ENCODE data around the gene SLC2A9. TPM values are rescaled to one million over a fixed set of nuclear protein-coding genes. Genes with fewer than 3 reads are reported as not detected.

Gene SLC2A9
- total RNA-seq, 1 donor from 2014 or later = 1.2 TPM

- Mint-ChIP-seq H3K36me3 (ENCODE audit: low read depth) (no peaks in the 10 kb centered on the region), H3K27me3 (peaks cover 6% of the 10 kb centered on the region), H3K27ac (no peak overlapping the region), H3K4me3 (no peak overlapping the region), H3K9me3 (no peaks in the 10 kb centered on the region), H3K4me1 (no peaks in the 10 kb centered on the region)
- TF ChIP-seq, protein P1, sequence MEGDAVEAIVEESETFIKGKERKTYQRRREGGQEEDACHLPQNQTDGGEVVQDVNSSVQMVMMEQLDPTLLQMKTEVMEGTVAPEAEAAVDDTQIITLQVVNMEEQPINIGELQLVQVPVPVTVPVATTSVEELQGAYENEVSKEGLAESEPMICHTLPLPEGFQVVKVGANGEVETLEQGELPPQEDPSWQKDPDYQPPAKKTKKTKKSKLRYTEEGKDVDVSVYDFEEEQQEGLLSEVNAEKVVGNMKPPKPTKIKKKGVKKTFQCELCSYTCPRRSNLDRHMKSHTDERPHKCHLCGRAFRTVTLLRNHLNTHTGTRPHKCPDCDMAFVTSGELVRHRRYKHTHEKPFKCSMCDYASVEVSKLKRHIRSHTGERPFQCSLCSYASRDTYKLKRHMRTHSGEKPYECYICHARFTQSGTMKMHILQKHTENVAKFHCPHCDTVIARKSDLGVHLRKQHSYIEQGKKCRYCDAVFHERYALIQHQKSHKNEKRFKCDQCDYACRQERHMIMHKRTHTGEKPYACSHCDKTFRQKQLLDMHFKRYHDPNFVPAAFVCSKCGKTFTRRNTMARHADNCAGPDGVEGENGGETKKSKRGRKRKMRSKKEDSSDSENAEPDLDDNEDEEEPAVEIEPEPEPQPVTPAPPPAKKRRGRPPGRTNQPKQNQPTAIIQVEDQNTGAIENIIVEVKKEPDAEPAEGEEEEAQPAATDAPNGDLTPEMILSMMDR (IDR thresholded peaks at IDR 0.05) = no peak
- CTCF ChIA-PET = no interaction called here
- ATAC-seq (ENCODE audit: low read depth) (no peak), DNase-seq (no peak)
- intact Hi-C loops (cut with micrococcal nuclease) = no loop called here
- POLR2A ChIA-PET = no interaction called here
These were observed 95.4 kb downstream of the SLC2A9 start for GRCh38 chr4:9925750-9926439.

GRCh38 chr4:9924750-9925149 is 96.5 kb downstream of the SLC2A9 start:
- Mint-ChIP-seq H3K4me1 (no peaks in the 10 kb centered on the region), H3K36me3 (ENCODE audit: low read depth) (no peaks in the 10 kb centered on the region), H3K27me3 (peaks cover 3% of the 10 kb centered on the region), H3K9me3 (no peaks in the 10 kb centered on the region), H3K4me3 (no peak overlapping the region), H3K27ac (no peak overlapping the region)
- DNase-seq = no peak
- ChIA-PET POLR2A (no interaction called here), CTCF (no interaction called here)
- no peak for ATAC-seq (ENCODE audit: low read depth)
- TF ChIP-seq, protein P1 (IDR thresholded peaks at IDR 0.05) = no peak
- intact Hi-C loops (cut with micrococcal nuclease) = no loop called here

DNA sequence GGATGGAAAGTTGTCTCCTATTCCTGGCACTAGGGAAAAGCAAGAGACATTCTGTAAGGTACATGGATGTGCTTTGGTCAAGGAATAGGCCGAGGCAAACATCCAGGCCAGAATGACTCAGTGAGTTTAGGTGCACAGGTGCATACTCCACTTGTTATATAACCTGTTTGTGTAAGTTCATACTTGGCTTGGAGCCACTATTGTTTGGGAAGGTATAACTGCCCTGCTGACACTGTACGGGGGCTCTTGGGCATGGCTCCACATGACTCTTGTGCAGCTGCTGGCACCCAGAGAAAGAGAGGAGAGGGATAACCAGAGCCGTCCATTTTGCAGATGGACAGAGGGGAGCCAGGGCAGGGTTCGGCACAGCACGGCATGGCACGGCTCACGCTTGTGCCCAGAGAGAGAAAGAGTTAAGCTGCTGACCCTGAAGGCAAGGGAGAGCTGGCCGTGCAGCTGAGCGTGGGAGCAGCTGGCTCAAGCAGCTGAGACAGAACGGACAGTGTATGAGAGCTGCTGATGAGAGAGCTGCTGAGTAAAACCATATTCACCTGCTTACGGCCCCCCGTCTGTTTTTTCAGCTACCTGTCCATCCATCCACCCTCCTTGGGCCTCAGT is 98.0 kb downstream of the SLC2A9 start:
- CTCF ChIA-PET = no interaction called here
- H3K4me1 Mint-ChIP-seq = no peaks in the 10 kb centered on the region
- POLR2A ChIA-PET = no interaction called here

DNA sequence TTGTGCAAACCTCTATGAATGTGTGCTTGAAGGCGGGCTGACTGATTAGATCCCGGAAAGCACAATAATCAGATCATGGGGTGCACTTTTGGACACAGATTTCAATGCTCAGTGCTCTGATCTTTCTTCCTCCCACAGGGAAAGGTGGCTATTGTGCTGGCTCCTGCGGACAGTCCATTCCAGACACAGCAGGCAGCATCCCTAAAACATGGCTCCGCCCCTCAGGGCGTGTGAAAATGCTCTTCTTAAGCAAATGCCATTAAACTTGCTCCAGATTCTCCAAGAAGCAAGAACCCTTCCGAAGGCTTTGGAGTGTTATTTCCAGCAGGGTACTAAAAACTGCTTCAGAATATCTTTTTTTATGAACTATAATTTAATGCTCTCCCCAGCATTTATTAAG is 100.0 kb downstream of the SLC2A9 start:
- TF ChIP-seq, protein P1 (IDR thresholded peaks at IDR 0.05) = no peak
- no peaks in the 10 kb centered on the region for H3K27me3 Mint-ChIP-seq
- no peak overlapping the region for H3K4me3 Mint-ChIP-seq
- POLR2A ChIA-PET = no interaction called here
- DNase-seq (no peak), ATAC-seq (ENCODE audit: low read depth) (no peak)
- no peaks in the 10 kb centered on the region for H3K4me1 Mint-ChIP-seq
- intact Hi-C loops (cut with micrococcal nuclease) = no loop called here
- H3K36me3 Mint-ChIP-seq (ENCODE audit: low read depth) = no peaks in the 10 kb centered on the region
- H3K9me3 Mint-ChIP-seq = no peaks in the 10 kb centered on the region
- no peak overlapping the region for H3K27ac Mint-ChIP-seq
- CTCF ChIA-PET = no interaction called here

More for the DNA sequence above, 98.0 kb downstream of the SLC2A9 start:
- intact Hi-C loops (cut with micrococcal nuclease) = no loop called here
- Mint-ChIP-seq H3K4me3 (no peak overlapping the region), H3K27me3 (no peaks in the 10 kb centered on the region), H3K36me3 (ENCODE audit: low read depth) (no peaks in the 10 kb centered on the region), H3K9me3 (no peaks in the 10 kb centered on the region), H3K27ac (no peak overlapping the region)
- no peak for DNase-seq
- no peak for ATAC-seq (ENCODE audit: low read depth)
- TF ChIP-seq, protein P1 (IDR thresholded peaks at IDR 0.05) = no peak

DNA sequence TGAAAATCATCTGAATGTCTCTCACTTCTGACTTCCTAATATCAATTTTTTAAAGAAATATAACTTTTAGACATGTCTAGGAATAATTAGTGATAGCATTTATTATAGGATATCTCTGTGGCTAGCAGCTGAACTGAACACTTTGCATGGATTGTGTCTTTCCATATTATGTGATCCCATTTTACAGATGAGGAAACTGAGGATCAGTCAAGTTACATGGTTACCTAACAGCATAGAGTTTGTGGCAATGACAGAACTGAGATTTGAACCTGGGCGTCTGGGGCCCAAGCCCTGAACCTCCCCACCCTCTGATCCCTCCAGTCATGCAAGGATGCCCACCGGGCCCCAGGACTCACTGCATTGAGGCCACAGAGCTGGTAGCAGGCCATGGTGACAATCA is 101.3 kb downstream of the SLC2A9 start:
- no peaks in the 10 kb centered on the region for H3K27me3 Mint-ChIP-seq
- no peak for DNase-seq
- H3K4me1 Mint-ChIP-seq = no peaks in the 10 kb centered on the region
- no peak overlapping the region for H3K27ac Mint-ChIP-seq
- no peak overlapping the region for H3K4me3 Mint-ChIP-seq
- ChIA-PET POLR2A (no interaction called here), CTCF (no interaction called here)
- no peaks in the 10 kb centered on the region for H3K36me3 Mint-ChIP-seq (ENCODE audit: low read depth)
- TF ChIP-seq, protein P1 (IDR thresholded peaks at IDR 0.05) = no peak
- intact Hi-C loops (cut with micrococcal nuclease) = no loop called here
- H3K9me3 Mint-ChIP-seq = no peaks in the 10 kb centered on the region
- no peak for ATAC-seq (ENCODE audit: low read depth)
